Measurements from ENCODE around the gene HEMK1. TPM values are rescaled to one million over a fixed set of nuclear protein-coding genes. Genes with fewer than 3 reads are reported as not detected.

The HEMK1 gene
- total RNA-seq, 2 experiments from 2014 or later, result 19.3 to 27.4 TPM

GRCh38 chr3:50609763-50610085, 40.4 kb downstream of the HEMK1 start:
- H3K9me2 ChIP-seq (ENCODE audit: insufficient read depth, low read length), result no peaks in the 10 kb centered on the region
- intact Hi-C loops (cut with micrococcal nuclease; ENCODE audit: unreplicated experiment), result loop anchor here (5.0 to 10.0 kb wide), 2 partner anchors 57 to 365 kb away; no protein-coding TSS in a partner anchor
- H3K4me3 ChIP-seq (ENCODE audit: low read depth, low read length, poor library complexity, severe bottlenecking), result no peak overlapping the region
- ChIA-PET CTCF (ENCODE audit: unreplicated experiment) (no interaction called here), POLR2A (no interaction called here)
- no peaks in the 10 kb centered on the region for H3K4me1 ChIP-seq (ENCODE audit: insufficient read depth, low read length, poor library complexity, severe bottlenecking)
- H3K4me2 ChIP-seq (ENCODE audit: low read length), result no peak overlapping the region
- H4K20me1 ChIP-seq (ENCODE audit: insufficient read depth, low read length), result no peaks in the 10 kb centered on the region
- H3K36me3 ChIP-seq (ENCODE audit: insufficient read depth, low read length), result no peaks in the 10 kb centered on the region
- BruUV-seq (replicated peaks), result no TSS peak
- H3K9me3 ChIP-seq (ENCODE audit: low read length), result no peaks in the 10 kb centered on the region
- H3K27ac ChIP-seq (ENCODE audit: low read depth, low read length, poor library complexity, severe bottlenecking), result no peak overlapping the region
- TF ChIP-seq EZH2phosphoT487 (IDR thresholded peaks at IDR 0.05; ENCODE audit: borderline replicate concordance, low read depth, low read length), result no peak
- no peak for TF ChIP-seq CTCF (conservative IDR thresholded peaks at IDR 0.05; ENCODE audit: low read length)
- DNase-seq (ENCODE audit: low spot score), result no peak
- H2AFZ ChIP-seq (ENCODE audit: low read length), result no peak overlapping the region
- no peaks in the 10 kb centered on the region for H3K79me2 ChIP-seq (ENCODE audit: insufficient read depth, low read depth, low read length)

GRCh38 chr3:50610181-50610971, 41.1 kb downstream of the HEMK1 start:
- Histone ChIP-seq H3K79me2 (ENCODE audit: insufficient read depth, low read depth, low read length) (no peaks in the 10 kb centered on the region), H3K4me1 (ENCODE audit: insufficient read depth, low read length, poor library complexity, severe bottlenecking) (no peaks in the 10 kb centered on the region), H3K27ac (ENCODE audit: low read depth, low read length, poor library complexity, severe bottlenecking) (no peak overlapping the region), H3K4me2 (ENCODE audit: low read length) (no peak overlapping the region), H2AFZ (ENCODE audit: low read length) (no peak overlapping the region), H4K20me1 (ENCODE audit: insufficient read depth, low read length) (no peaks in the 10 kb centered on the region), H3K4me3 (ENCODE audit: low read depth, low read length, poor library complexity, severe bottlenecking) (no peak overlapping the region), H3K36me3 (ENCODE audit: insufficient read depth, low read length) (no peaks in the 10 kb centered on the region), H3K9me2 (ENCODE audit: insufficient read depth, low read length) (no peaks in the 10 kb centered on the region), H3K9me3 (ENCODE audit: low read length) (no peaks in the 10 kb centered on the region)
- POLR2A ChIA-PET, result no interaction called here
- no peak for DNase-seq (ENCODE audit: low spot score)
- BruUV-seq (replicated peaks), result no TSS peak
- CTCF ChIA-PET (ENCODE audit: unreplicated experiment), result interaction anchor here (1.7 kb wide), 1 partner anchor 39 kb away, joined by 3 read pairs; no protein-coding TSS in a partner anchor
- TF ChIP-seq CTCF (conservative IDR thresholded peaks at IDR 0.05; ENCODE audit: low read length) (no peak), EZH2phosphoT487 (IDR thresholded peaks at IDR 0.05; ENCODE audit: borderline replicate concordance, low read depth, low read length) (no peak)
- intact Hi-C loops (cut with micrococcal nuclease; ENCODE audit: unreplicated experiment), result loop anchor here (5.0 to 10.0 kb wide), 2 partner anchors 58 to 364 kb away; no protein-coding TSS in a partner anchor

GRCh38 chr3:50610992-50611463, 41.7 kb downstream of the HEMK1 start:
- H2AFZ ChIP-seq (ENCODE audit: low read length), result peak overlapping the region; percentile 66; the same call in 1 of the 2 replicates
- no peaks in the 10 kb centered on the region for H3K79me2 ChIP-seq (ENCODE audit: insufficient read depth, low read depth, low read length)
- no TSS peak for BruUV-seq (replicated peaks)
- no peak for DNase-seq (ENCODE audit: low spot score)
- H3K9me2 ChIP-seq (ENCODE audit: insufficient read depth, low read length), result no peaks in the 10 kb centered on the region
- H3K9me3 ChIP-seq (ENCODE audit: low read length), result no peaks in the 10 kb centered on the region
- ChIA-PET CTCF (ENCODE audit: unreplicated experiment) (interaction anchor here (1.7 kb wide), 1 partner anchor 40 kb away, joined by 3 read pairs; no protein-coding TSS in a partner anchor), POLR2A (no interaction called here)
- peak overlapping the region; percentile 68 for H3K4me3 ChIP-seq (ENCODE audit: low read depth, low read length, poor library complexity, severe bottlenecking)
- H4K20me1 ChIP-seq (ENCODE audit: insufficient read depth, low read length), result no peaks in the 10 kb centered on the region
- no peak overlapping the region for H3K27ac ChIP-seq (ENCODE audit: low read depth, low read length, poor library complexity, severe bottlenecking)
- intact Hi-C loops (cut with micrococcal nuclease; ENCODE audit: unreplicated experiment), result loop anchor here (5.0 to 10.0 kb wide), 2 partner anchors 59 to 364 kb away; no protein-coding TSS in a partner anchor
- no peak for TF ChIP-seq EZH2phosphoT487 (IDR thresholded peaks at IDR 0.05; ENCODE audit: borderline replicate concordance, low read depth, low read length)
- no peak for TF ChIP-seq CTCF (conservative IDR thresholded peaks at IDR 0.05; ENCODE audit: low read length)
- peaks cover 1% of the 10 kb centered on the region for H3K4me1 ChIP-seq (ENCODE audit: insufficient read depth, low read length, poor library complexity, severe bottlenecking)
- peak overlapping the region; percentile 90 for H3K4me2 ChIP-seq (ENCODE audit: low read length)
- H3K36me3 ChIP-seq (ENCODE audit: insufficient read depth, low read length), result no peaks in the 10 kb centered on the region
